ENCODE results near the gene LRP4. TPM values are rescaled to one million over a fixed set of nuclear protein-coding genes. Genes with fewer than 3 reads are reported as not detected.

Gene LRP4
- total and polyA plus RNA-seq, 2 of the 4 experiments (the other 2 are of a cell fraction) = 4.1 to 5.8 TPM

- no peak overlapping the region for H2BK5ac ChIP-seq (ENCODE audit: low read depth, low read length, poor library complexity, severe bottlenecking)
- intact Hi-C loops (cut with micrococcal nuclease) = no loop called here
- no peaks in the 10 kb centered on the region for H3K9me3 ChIP-seq (ENCODE audit: control insufficient read depth, insufficient read depth, low read length)
- peaks cover 28% of the 10 kb centered on the region for H4K20me1 ChIP-seq (ENCODE audit: insufficient read depth, low read length)
- no peak overlapping the region for H2AFZ ChIP-seq (replicated peaks; ENCODE audit: low read length, poor library complexity)
- H4K91ac ChIP-seq (ENCODE audit: insufficient read depth, low read depth, low read length) = no peak overlapping the region
- H3K27me3 ChIP-seq (ENCODE audit: control insufficient read depth, insufficient read depth, low read length) = no peaks in the 10 kb centered on the region
- H3K79me1 ChIP-seq (ENCODE audit: low read depth in 1 of 2, low read length in 2 of 2) = peaks cover 0 to 62% of the 10 kb centered on the region in 2 experiments; a peak in 2 of 4 replicates
- ATAC-seq (ENCODE audit: low read depth) (no peak), DNase-seq (no peak)
- H3K9ac ChIP-seq (ENCODE audit: low read depth, low read length) = no peak overlapping the region
- POLR2A ChIA-PET (ENCODE audit: unreplicated experiment) = no interaction called here
- dilution Hi-C loops (cut with HindIII; ENCODE audit: low sequenced_read_pairs, unreplicated experiment) = no loop called here
- H3K36me3 ChIP-seq (ENCODE audit: control insufficient read depth, insufficient read depth, low read length) = no peaks in the 10 kb centered on the region
- H3K9me1 ChIP-seq (ENCODE audit: insufficient read depth, low read length) = peaks cover 3% of the 10 kb centered on the region; the same call in 1 of the 2 replicates
- no peak for TF ChIP-seq RFX5 (IDR thresholded peaks at IDR 0.05; ENCODE audit: low read depth, low read length)
- TF ChIP-seq SMC3 (IDR thresholded peaks at IDR 0.05; ENCODE audit: low read depth, low read length) = no peak
- no peak for TF ChIP-seq FOS (IDR thresholded peaks at IDR 0.05; ENCODE audit: low read depth, low read length)
- no peak for TF ChIP-seq MAFK (IDR thresholded peaks at IDR 0.05; ENCODE audit: low read depth, low read length)
- TF ChIP-seq USF2 (IDR thresholded peaks at IDR 0.05; ENCODE audit: low read depth, low read length) = no peak
- TF ChIP-seq ELK1 (IDR thresholded peaks at IDR 0.05; ENCODE audit: borderline replicate concordance, low read depth, low read length) = no peak
- TF ChIP-seq NFE2L2 (IDR thresholded peaks at IDR 0.05; ENCODE audit: low read depth, low read length) = no peak
- TF ChIP-seq CEBPB (IDR thresholded peaks at IDR 0.05; ENCODE audit: low read depth, low read length) = no peak
- no peak overlapping the region for H3K27ac ChIP-seq (ENCODE audit: insufficient read depth, low read length)
- peaks cover 4% of the 10 kb centered on the region; the same call in 1 of the 2 replicates for H3K4me1 ChIP-seq (ENCODE audit: control insufficient read depth, insufficient read depth, low read length)
- H2BK20ac ChIP-seq (ENCODE audit: low read depth, low read length) = no peak overlapping the region
- no peak overlapping the region for H2AK5ac ChIP-seq (ENCODE audit: low read depth, low read length)
- H2BK15ac ChIP-seq (ENCODE audit: low read depth, low read length) = no peak overlapping the region
- H2AK9ac ChIP-seq (replicated peaks; ENCODE audit: low read depth, low read length, poor library complexity) = no peak overlapping the region
- BruUV-seq (replicated peaks) = no TSS peak
- H3K4me2 ChIP-seq (ENCODE audit: low read depth, low read length) = no peak overlapping the region
- no peak overlapping the region for H3K4me3 ChIP-seq (ENCODE audit: insufficient read depth, low read depth, low read length)
- H3K18ac ChIP-seq (ENCODE audit: low read depth, low read length) = no peak overlapping the region
- H3K14ac ChIP-seq (replicated peaks; ENCODE audit: low read depth, low read length) = no peak overlapping the region
- H2BK120ac ChIP-seq (ENCODE audit: low read depth, low read length) = no peak overlapping the region
- CTCF ChIA-PET = no interaction called here
- H3K4ac ChIP-seq (ENCODE audit: low read depth, low read length) = no peak overlapping the region
- in situ Hi-C loops (cut with MboI; ENCODE audit: low sequenced_read_pairs) = no loop called here
- H3K56ac ChIP-seq (ENCODE audit: extremely low read depth, insufficient read depth, low read length) = no peak overlapping the region
- no peak overlapping the region for H3K23ac ChIP-seq (ENCODE audit: low read depth, low read length)
- H4K8ac ChIP-seq (ENCODE audit: low read depth in 2 of 2, low read length in 2 of 2) = no peak overlapping the region
- no peak overlapping the region for H4K5ac ChIP-seq (ENCODE audit: low read depth, low read length)
These were observed 80.5 kb downstream of the LRP4 start for GRCh38 chr11:46837860-46838259.
